GM19043 (cell line): ENCODE results near the gene MSANTD3.
"Not testable (repeated sequence)": the region's sequence is repeated elsewhere in the genome, so short reads cannot be mapped to it uniquely, and the experiment has no call there.

Experiments
- ATAC-seq: cut with Tn5 transposase; IDR thresholded peaks from one replicate; pipeline ENCODE4 v1.9.1; 2021; ENCODE audit warnings: low read depth; ENCODE audit not compliant: unreplicated experiment

MSANTD3 gene

GRCh38 chr9:100428871-100429654 is 2.1 kb downstream of the MSANTD3 start:
- no peak for ATAC-seq

GRCh38 chr9:100430286-100430940 is 3.5 kb downstream of the MSANTD3 start:
- no peak for ATAC-seq

GRCh38 chr9:100431886-100432285 is 4.9 kb downstream of the MSANTD3 start:
- ATAC-seq = no peak

- no peak for ATAC-seq
Observed at GRCh38 chr9:100432736-100433135, 5.8 kb downstream of the MSANTD3 start.

GRCh38 chr9:100436571-100436970 is 9.6 kb downstream of the MSANTD3 start:
- ATAC-seq = no peak

- peak; percentile 52 for ATAC-seq
Observed at GRCh38 chr9:100437860-100438805, 11.2 kb downstream of the MSANTD3 start.

GRCh38 chr9:100440071-100440470 is 13.1 kb downstream of the MSANTD3 start:
- no peak for ATAC-seq

GRCh38 chr9:100440487-100440886 is 13.5 kb downstream of the MSANTD3 start:
- not testable (repeated sequence) for ATAC-seq

- no peak for ATAC-seq
Observed at GRCh38 chr9:100441911-100442361, 15.0 kb downstream of the MSANTD3 start.

GRCh38 chr9:100443781-100444768 is 17.1 kb downstream of the MSANTD3 start:
- no peak for ATAC-seq

- ATAC-seq = no peak
Observed at GRCh38 chr9:100445161-100445902, 18.4 kb downstream of the MSANTD3 start.

GRCh38 chr9:100445903-100446549 is 19.1 kb downstream of the MSANTD3 start:
- no peak for ATAC-seq

GRCh38 chr9:100447041-100447440 is 20.1 kb downstream of the MSANTD3 start:
- ATAC-seq = no peak

GRCh38 chr9:100448266-100448665 is 21.3 kb downstream of the MSANTD3 start:
- no peak for ATAC-seq

- ATAC-seq = no peak
Observed at GRCh38 chr9:100449420-100449819, 22.5 kb downstream of the MSANTD3 start.

GRCh38 chr9:100452894-100453293 is 26.0 kb downstream of the MSANTD3 start:
- no peak for ATAC-seq

- no peak for ATAC-seq
Observed at GRCh38 chr9:100455470-100455869, 28.5 kb downstream of the MSANTD3 start.

- no peak for ATAC-seq
Observed at GRCh38 chr9:100457517-100457916, 30.6 kb downstream of the MSANTD3 start.
